K562 (cell line): ENCODE data around the gene C2CD4D. TPM values are rescaled to one million over a fixed set of nuclear protein-coding genes. Genes with fewer than 3 reads are reported as not detected.

Experiments used
- ATAC-seq: fragments of 200-7000 bp; cut with Tn5 transposase; 3 replicates; pipeline ENCODE4 v1.9.1; 2020; ENCODE audit warnings: moderate library complexity
- BruUV-seq: library from RNA; stranded (reverse); fragments of 400-500 nt; replicated peaks from 2 replicates; lab custom pipeline; 2021; lab: Mats Ljungman, UMichigan
- CTCF ChIA-PET: fragments of 300-600 bp; formaldehyde crosslinking; extraction: SDS; loops from one replicate; lab custom pipeline; 2021; ENCODE audit warnings: low intra/inter-chr PET ratio; lab: Yijun Ruan, JAX
- POLR2A ChIA-PET: fragments of 300-600, 350-650 bp; sonication (Branson Sonifier 250); formaldehyde crosslinking; extraction: SDS; loops from one replicate; lab custom pipeline; 2021; ENCODE audit warnings: antibody characterized with exemption, inconsistent platforms; lab: Yijun Ruan, JAX
- DNase-seq, 4 experiments: peaks; one replicate each; pipeline versions ENCODE4 v3.0.0 to v3.0.0-alpha.2; 2011 to 2018; ENCODE audit warnings: low spot score in 3 of 4, mixed read lengths in 3 of 4; ENCODE audit errors: extremely low read depth in 1 of 4
- FAIRE-seq: peaks from 2 replicates; lab custom pipeline; 2011; peaks lifted over from hg19 to GRCh38; lab: Jason Lieb, UNC
- H2AFZ ChIP-seq: 2 replicates; pipeline ENCODE4 v1.6.0; 2011; ENCODE audit warnings: low read depth, low read length, control low read depth, inconsistent platforms
- H3K27ac ChIP-seq: fragments of 200-600 bp; 3 replicates; pipeline ENCODE4 v1.8.0; 2011; ENCODE audit warnings: low read depth, mild to moderate bottlenecking, control low read depth, inconsistent platforms, low read length, moderate library complexity, mixed read lengths; ENCODE audit errors: extremely low read depth
- H3K27me3 ChIP-seq, 2 experiments: fragments of 300-600 bp in 1 of 2; 2 replicates in 1 of 2; 3 replicates in 1 of 2; pipeline versions ENCODE4 v1.6.0 to v1.8.0; 2011; ENCODE audit warnings: inconsistent platforms in 2 of 2, low read length in 2 of 2, mild to moderate bottlenecking in 1 of 2, mixed read lengths in 1 of 2, moderate library complexity in 1 of 2; ENCODE audit not compliant: control insufficient read depth in 2 of 2, insufficient read depth in 2 of 2
- H3K36me3 ChIP-seq: fragments of 300-600 bp; 3 replicates; pipeline ENCODE4 v1.8.0; 2011; ENCODE audit warnings: mild to moderate bottlenecking, low read length, inconsistent platforms; ENCODE audit not compliant: control insufficient read depth, insufficient read depth
- H3K4me1 ChIP-seq, 2 experiments: fragments of 200-600 bp in 1 of 2; replicated peaks in 1 of 2; 2 replicates in 1 of 2; 3 replicates in 1 of 2; pipeline versions ENCODE4 v1.5.1 to v1.8.0; 2011; ENCODE audit warnings: inconsistent platforms in 2 of 2, low read length in 2 of 2, mild to moderate bottlenecking in 1 of 2, mixed read lengths in 1 of 2, moderate library complexity in 1 of 2; ENCODE audit not compliant: control insufficient read depth in 2 of 2, insufficient read depth in 2 of 2
- H3K4me2 ChIP-seq: 2 replicates; pipeline ENCODE4 v1.6.1; 2011; ENCODE audit warnings: low read length, control low read depth, inconsistent platforms, mixed read lengths; ENCODE audit not compliant: insufficient read depth
- H3K4me3 ChIP-seq: fragments of 200-600 bp; sonication (generic), shearing (Covaris generic); 2 replicates; pipeline ENCODE4 v1.5.1; 2016; ENCODE audit warnings: control low read depth, inconsistent platforms
- H3K79me2 ChIP-seq: fragments of 200-600 bp; 3 replicates; pipeline ENCODE4 v1.8.0; 2011; ENCODE audit warnings: low read length, inconsistent platforms; ENCODE audit not compliant: control insufficient read depth, insufficient read depth
- H3K9ac ChIP-seq, 2 experiments: 2 replicates each; pipeline versions ENCODE4 v1.6.0 to v1.6.1; 2011; ENCODE audit warnings: low read depth in 2 of 2, low read length in 2 of 2, control low read depth in 1 of 2, inconsistent platforms in 1 of 2, mild to moderate bottlenecking in 1 of 2, mixed read lengths in 1 of 2; ENCODE audit not compliant: insufficient read depth in 1 of 2
- H3K9me1 ChIP-seq: one replicate; pipeline ENCODE4 v1.6.0; 2011; ENCODE audit warnings: inconsistent platforms, mild to moderate bottlenecking, low read length, moderate library complexity; ENCODE audit not compliant: control insufficient read depth, insufficient read depth
- H3K9me3 ChIP-seq: replicated peaks from 2 replicates; pipeline ENCODE4 v1.5.1; 2011; ENCODE audit warnings: low read depth, low read length, inconsistent platforms; ENCODE audit not compliant: control insufficient read depth, insufficient read depth
- H4K20me1 ChIP-seq: replicated peaks from 2 replicates; pipeline ENCODE4 v1.6.1; 2011; ENCODE audit warnings: low read length, inconsistent platforms, mixed read lengths; ENCODE audit not compliant: control insufficient read depth, insufficient read depth
- CHD2 ChIP-seq: IDR thresholded peaks from 2 replicates; pipeline ENCODE4 v1.6.1; 2011; ENCODE audit warnings: low read depth, low read length
- FOXP1 ChIP-seq: sonication (generic); formaldehyde crosslinking; IDR thresholded peaks from 2 replicates; pipeline ENCODE4 v1.8.0; 2022; ENCODE audit warnings: mild to moderate bottlenecking, missing genetic modification reagents
- HDAC1 ChIP-seq, 2 experiments: fragments of 450-650 bp; IDR thresholded peaks; 2 replicates each; pipeline ENCODE4 v1.6.1; 2016 to 2017; ENCODE audit warnings: inconsistent platforms in 1 of 2, mild to moderate bottlenecking in 1 of 2, moderate library complexity in 1 of 2
- KDM1A ChIP-seq, 2 experiments: fragments of 450-650 bp; IDR thresholded peaks; 2 replicates each; pipeline ENCODE4 v1.6.1; 2016; ENCODE audit warnings: mild to moderate bottlenecking in 2 of 2
- MAFG ChIP-seq: fragments of 450-650 bp; conservative IDR thresholded peaks from 2 replicates; pipeline ENCODE4 v1.6.1; 2016; ENCODE audit warnings: missing genetic modification characterization, missing compliant biosample characterization
- NR1H2 ChIP-seq: sonication (generic); formaldehyde crosslinking; IDR thresholded peaks from 2 replicates; pipeline ENCODE4 v1.4.0; 2020; ENCODE audit warnings: mild to moderate bottlenecking, missing genetic modification reagents
- NR3C1 ChIP-seq: sonication (generic); formaldehyde crosslinking; IDR thresholded peaks from 2 replicates; pipeline ENCODE4 v1.8.1; 2022; ENCODE audit warnings: missing genetic modification reagents
- RBBP5 ChIP-seq: fragments of 200-600 bp; sonication (generic); IDR thresholded peaks from 2 replicates; pipeline ENCODE4 v1.6.1; 2012; ENCODE audit warnings: borderline replicate concordance, mild to moderate bottlenecking, low read length, control low read depth, inconsistent platforms; ENCODE audit not compliant: insufficient read depth, poor library complexity, severe bottlenecking
- XRCC3 ChIP-seq: fragments of 450-650 bp; IDR thresholded peaks from 2 replicates; pipeline ENCODE4 v1.6.1; 2017; ENCODE audit warnings: mild to moderate bottlenecking, moderate library complexity
- ZNF224 ChIP-seq: sonication (generic); formaldehyde crosslinking; IDR thresholded peaks from 2 replicates; pipeline ENCODE4 v1.8.0; 2022; ENCODE audit warnings: mild to moderate bottlenecking, missing genetic modification reagents
- ZNF3 ChIP-seq: fragments of 250-450 bp; sonication (Bioruptor Pico); IDR thresholded peaks from 2 replicates; pipeline ENCODE4 v1.5.0; 2021; ENCODE audit warnings: mild to moderate bottlenecking, moderate library complexity
- WGBS: fragments of 100-300 bp; shearing (Covaris generic); methylation state at CpG from one replicate; pipeline ENCODE4 v1.1.6; 2016; ENCODE audit warnings: low coverage, mixed read lengths; ENCODE audit not compliant: insufficient coverage; ENCODE audit errors: missing lambda C conversion rate; 5-methylcytosine and 5-hydroxymethylcytosine counted together
- in situ Hi-C: fragments of 300-500 bp; cut with MboI; formaldehyde crosslinking; loops from 4 replicates; pipeline ENCODE4 v1.15.0; 2018; ENCODE audit warnings: inconsistent platforms, mixed read lengths
- intact Hi-C: fragments of 100-400 bp; cut with micrococcal nuclease; formaldehyde crosslinking; loops from 2 replicates; pipeline ENCODE4 v1.14.2; 2022
- polyA plus RNA-seq, 8 experiments: library from polyadenylated mRNA; depleted of rRNA in 4 of 8; stranded (reverse) in 5 of 8; unstranded in 3 of 8; fragments of >200 nt; fragmentation: Nextera tagmentation in 2 of 8; fragmentation: Illumina TruSeq in 1 of 8; extraction: Ambion mirVana in 2 of 8; extraction: Trizol in 1 of 8; gene quantifications; 2 replicates each; pipeline versions ENCODE4 v1.2.1 to v1.2.3, GENCODE V29; 2011 to 2014; ENCODE audit warnings: inconsistent platforms in 1 of 8, missing spikeins in 1 of 8
- total RNA-seq, 7 experiments: library from RNA; depleted of rRNA in 6 of 7; stranded (reverse); fragments of >200 nt in 6 of 7; fragmentation: Illumina TruSeq in 2 of 7; extraction: Trizol in 2 of 7; gene quantifications; 2 replicates each; pipeline versions ENCODE4 v1.2.1 to v1.2.3, GENCODE V29; 2011 to 2021; ENCODE audit warnings: low replicate concordance in 1 of 7
- TF ChIP-seq, protein P1 (sequence below): fragments of 250-450 bp; sonication (Bioruptor Pico); IDR thresholded peaks from 2 replicates; pipeline ENCODE4 v1.4.0; 2020
- TF ChIP-seq, protein P2 (sequence below): fragments of 450-650 bp; conservative IDR thresholded peaks from 2 replicates; pipeline ENCODE4 v1.6.1; 2016; ENCODE audit warnings: missing genetic modification characterization, low read depth, mild to moderate bottlenecking, control low read depth, missing compliant biosample characterization

The C2CD4D gene
- total and polyA plus RNA-seq, 9 of the 15 experiments (the other 6 are each of a cell fraction or from before 2014, with no cell fraction given) = not detected

DNA sequence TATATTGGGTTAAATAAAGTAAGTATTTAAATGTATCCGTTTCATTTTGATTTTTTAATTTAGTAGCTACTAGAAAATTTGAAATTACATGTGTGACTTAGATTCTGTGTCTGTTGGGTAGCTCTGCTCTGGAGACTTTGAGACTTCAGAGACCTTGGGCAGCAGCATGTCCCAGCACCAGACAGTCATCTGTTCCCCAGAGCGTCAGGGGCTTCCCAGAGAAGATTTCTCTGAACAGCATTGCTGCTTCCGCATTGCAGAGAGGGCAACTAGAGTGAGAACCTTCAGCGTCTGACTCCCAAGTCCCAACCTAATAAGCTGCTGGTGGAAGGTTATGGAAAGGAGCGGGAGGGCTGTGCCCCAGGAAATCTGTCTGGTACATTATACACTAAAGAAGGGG lies 41.0 kb downstream of the C2CD4D start (continued):
- no peak for TF ChIP-seq NR1H2 (CRISPR knock-in tag)
- no peak for TF ChIP-seq XRCC3

DNA sequence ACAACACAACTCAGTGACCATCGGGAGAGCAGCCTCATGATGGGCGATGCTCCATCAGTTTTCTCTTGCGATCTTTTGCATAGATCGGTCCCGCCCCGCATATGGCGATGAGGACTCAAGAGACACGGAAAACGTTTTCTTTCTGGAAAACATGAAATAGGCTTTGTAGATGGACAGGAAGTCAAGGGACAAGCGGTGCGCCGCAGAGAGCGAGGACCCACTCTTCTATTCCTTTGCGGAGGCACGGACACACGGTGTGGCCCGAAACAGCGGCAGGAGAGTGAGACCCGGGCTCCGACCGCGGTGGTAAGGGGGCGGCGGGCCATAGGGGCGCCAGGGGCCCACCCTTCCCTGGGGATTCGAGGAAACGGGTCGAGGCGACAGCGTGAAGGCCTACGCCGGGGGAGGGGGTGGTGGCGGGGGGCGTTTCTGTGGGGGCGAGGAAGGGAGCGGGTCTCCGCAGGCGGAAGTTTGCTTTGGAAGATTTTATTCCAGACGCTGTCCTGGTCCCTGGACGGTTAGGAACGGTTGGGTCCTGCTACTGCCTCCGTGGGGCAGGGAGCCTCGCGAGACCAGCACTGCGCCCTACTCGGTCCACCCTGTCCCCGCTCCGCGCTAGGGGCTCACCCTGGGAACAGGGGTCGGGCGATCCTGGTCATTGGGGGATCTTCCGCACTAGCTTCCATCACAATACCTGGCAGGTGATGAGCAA lies 48.5 kb downstream of the C2CD4D start:
- Histone ChIP-seq H3K4me2 (peak overlapping the region; percentile 97), H3K36me3 (no peaks in the 10 kb centered on the region), H3K27me3 (no peaks in the 10 kb centered on the region), H3K79me2 (no peaks in the 10 kb centered on the region; the same call in 2 of the 3 replicates), H3K9me3 (no peaks in the 10 kb centered on the region), H3K27ac (peak overlapping the region; percentile 27), H2AFZ (peak overlapping the region; percentile 97), H3K9ac (peak overlapping the region; percentile 49 to 95), H3K9me1 (no peaks in the 10 kb centered on the region), H3K4me3 (peak overlapping the region; percentile 70), H4K20me1 (no peaks in the 10 kb centered on the region), H3K4me1 (peaks cover 4 to 13% of the 10 kb centered on the region in 2 experiments; a peak in 4 of 5 replicates)
- CTCF ChIA-PET = interaction anchor here (1.5 kb wide), 1 partner anchor 98 kb away, joined by 3 read pairs; no protein-coding TSS in a partner anchor
- ATAC-seq (peak; percentile 54), DNase-seq (peak; percentile 45 to 71 (median 60)), FAIRE-seq (no peak)
- in situ Hi-C loops = no loop called here
- BruUV-seq = TSS peak; percentile 93
- intact Hi-C loops = no loop called here
- POLR2A ChIA-PET = interaction anchor here (0.9 to 3.9 kb wide), 3 partner anchors 11 to 22 kb away, joined by 3 to 15 read pairs (median 9); no protein-coding TSS in a partner anchor
- WGBS = 3% methylated on average over 37 of the region's 52 CpGs
- TF ChIP-seq HDAC1 (IDR thresholded peaks at IDR 0.05) = 0 out of 4 replicates have a peak, but pooled peaks of 1 of the 2 experiments have one; percentile 52
- TF ChIP-seq, protein P1, sequence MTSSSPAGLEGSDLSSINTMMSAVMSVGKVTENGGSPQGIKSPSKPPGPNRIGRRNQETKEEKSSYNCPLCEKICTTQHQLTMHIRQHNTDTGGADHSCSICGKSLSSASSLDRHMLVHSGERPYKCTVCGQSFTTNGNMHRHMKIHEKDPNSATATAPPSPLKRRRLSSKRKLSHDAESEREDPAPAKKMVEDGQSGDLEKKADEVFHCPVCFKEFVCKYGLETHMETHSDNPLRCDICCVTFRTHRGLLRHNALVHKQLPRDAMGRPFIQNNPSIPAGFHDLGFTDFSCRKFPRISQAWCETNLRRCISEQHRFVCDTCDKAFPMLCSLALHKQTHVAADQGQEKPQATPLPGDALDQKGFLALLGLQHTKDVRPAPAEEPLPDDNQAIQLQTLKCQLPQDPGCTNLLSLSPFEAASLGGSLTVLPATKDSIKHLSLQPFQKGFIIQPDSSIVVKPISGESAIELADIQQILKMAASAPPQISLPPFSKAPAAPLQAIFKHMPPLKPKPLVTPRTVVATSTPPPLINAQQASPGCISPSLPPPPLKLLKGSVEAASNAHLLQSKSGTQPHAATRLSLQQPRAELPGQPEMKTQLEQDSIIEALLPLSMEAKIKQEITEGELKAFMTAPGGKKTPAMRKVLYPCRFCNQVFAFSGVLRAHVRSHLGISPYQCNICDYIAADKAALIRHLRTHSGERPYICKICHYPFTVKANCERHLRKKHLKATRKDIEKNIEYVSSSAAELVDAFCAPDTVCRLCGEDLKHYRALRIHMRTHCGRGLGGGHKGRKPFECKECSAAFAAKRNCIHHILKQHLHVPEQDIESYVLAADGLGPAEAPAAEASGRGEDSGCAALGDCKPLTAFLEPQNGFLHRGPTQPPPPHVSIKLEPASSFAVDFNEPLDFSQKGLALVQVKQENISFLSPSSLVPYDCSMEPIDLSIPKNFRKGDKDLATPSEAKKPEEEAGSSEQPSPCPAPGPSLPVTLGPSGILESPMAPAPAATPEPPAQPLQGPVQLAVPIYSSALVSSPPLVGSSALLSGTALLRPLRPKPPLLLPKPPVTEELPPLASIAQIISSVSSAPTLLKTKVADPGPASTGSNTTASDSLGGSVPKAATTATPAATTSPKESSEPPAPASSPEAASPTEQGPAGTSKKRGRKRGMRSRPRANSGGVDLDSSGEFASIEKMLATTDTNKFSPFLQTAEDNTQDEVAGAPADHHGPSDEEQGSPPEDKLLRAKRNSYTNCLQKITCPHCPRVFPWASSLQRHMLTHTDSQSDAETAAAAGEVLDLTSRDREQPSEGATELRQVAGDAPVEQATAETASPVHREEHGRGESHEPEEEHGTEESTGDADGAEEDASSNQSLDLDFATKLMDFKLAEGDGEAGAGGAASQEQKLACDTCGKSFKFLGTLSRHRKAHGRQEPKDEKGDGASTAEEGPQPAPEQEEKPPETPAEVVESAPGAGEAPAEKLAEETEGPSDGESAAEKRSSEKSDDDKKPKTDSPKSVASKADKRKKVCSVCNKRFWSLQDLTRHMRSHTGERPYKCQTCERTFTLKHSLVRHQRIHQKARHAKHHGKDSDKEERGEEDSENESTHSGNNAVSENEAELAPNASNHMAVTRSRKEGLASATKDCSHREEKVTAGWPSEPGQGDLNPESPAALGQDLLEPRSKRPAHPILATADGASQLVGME (CRISPR knock-in tag) = no peak
- TF ChIP-seq RBBP5 = peak; percentile 17
- TF ChIP-seq MAFG (tag) = no peak
- TF ChIP-seq ZNF224 (CRISPR knock-in tag) = no peak
- TF ChIP-seq FOXP1 (CRISPR knock-in tag) = peak; percentile 78
- TF ChIP-seq, protein P2, sequence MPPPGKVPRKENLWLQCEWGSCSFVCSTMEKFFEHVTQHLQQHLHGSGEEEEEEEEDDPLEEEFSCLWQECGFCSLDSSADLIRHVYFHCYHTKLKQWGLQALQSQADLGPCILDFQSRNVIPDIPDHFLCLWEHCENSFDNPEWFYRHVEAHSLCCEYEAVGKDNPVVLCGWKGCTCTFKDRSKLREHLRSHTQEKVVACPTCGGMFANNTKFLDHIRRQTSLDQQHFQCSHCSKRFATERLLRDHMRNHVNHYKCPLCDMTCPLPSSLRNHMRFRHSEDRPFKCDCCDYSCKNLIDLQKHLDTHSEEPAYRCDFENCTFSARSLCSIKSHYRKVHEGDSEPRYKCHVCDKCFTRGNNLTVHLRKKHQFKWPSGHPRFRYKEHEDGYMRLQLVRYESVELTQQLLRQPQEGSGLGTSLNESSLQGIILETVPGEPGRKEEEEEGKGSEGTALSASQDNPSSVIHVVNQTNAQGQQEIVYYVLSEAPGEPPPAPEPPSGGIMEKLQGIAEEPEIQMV (tag) = 0 out of 2 replicates have a peak, but pooled peaks have one; percentile 33
- no peak for TF ChIP-seq ZNF3 (CRISPR knock-in tag)
- peak; percentile 81 to 86; a peak in 3 of 4 replicates for TF ChIP-seq KDM1A (IDR thresholded peaks at IDR 0.05)
- 0 out of 2 replicates have a peak, but pooled peaks have one; percentile 10 for TF ChIP-seq NR3C1
- peak; percentile 92 for TF ChIP-seq CHD2
